GM20431 (cell line): ENCODE measurements around the gene IST1.
"Not testable (repeated sequence)": the region's sequence is repeated elsewhere in the genome, so short reads cannot be mapped to it uniquely, and the experiment has no call there.

Source experiments
- in situ Hi-C: fragments of 300-500 bp; cut with MseI, MboI; formaldehyde crosslinking; loops from one replicate; pipeline ENCODE4 v1.15.0; 2020; ENCODE audit warnings: low sequenced_read_pairs; ENCODE audit not compliant: unreplicated experiment

Gene IST1

GRCh38 chr16:71894921-71895678 is at the start of gene IST1:
IST1 (plus strand) TSS chr16:71895531; CDS start chr16:71915641, 20,110 bp downstream.
- in situ Hi-C loops = no loop called here

- in situ Hi-C loops = no loop called here
These were observed 49.5 kb upstream of the IST1 start, which contains the start of gene ATXN1L for GRCh38 chr16:71845639-71846430. ATXN1L (plus strand) TSS chr16:71845976; CDS start chr16:71849741, 3,765 bp downstream.

DNA sequence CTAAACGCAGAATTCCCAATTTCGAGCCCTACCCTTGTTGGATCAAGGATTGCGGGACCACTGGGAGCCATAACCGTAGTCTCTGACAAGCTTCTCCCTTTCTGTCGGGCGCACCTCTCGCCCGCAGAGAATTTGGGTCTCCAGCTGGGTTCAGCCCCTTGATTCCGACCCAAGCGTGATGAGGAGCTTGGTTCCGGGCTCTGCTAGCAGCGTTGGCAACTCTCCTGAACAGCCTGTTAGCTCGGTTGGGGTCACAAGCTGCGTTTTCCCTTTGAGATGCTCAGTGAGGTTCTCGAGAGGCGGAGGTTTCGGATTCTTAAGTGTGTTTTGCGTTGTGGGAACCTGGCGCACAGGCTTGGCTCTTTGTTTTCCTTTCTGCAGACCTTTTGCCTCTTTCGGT is 48.9 kb upstream of the IST1 start:
- in situ Hi-C loops = no loop called here

DNA sequence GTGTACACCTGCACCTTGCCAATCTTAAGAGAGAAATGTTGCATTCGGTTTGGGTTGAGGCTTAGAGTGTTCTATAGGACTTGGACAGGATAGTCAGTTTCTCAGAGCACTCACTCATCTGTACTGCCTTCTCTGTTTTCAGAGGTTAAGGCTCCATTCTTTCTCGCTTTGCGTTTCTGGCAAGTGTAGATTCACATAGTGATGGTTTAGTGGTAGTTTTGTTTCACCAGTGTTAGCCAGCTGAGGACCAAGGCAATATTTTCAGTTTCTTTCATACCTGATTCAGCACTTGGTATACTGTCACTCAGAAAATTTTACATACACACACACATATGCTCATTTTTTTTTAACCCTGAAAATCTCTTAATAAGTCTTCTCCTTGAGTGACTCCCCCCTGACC is 48.2 kb upstream of the IST1 start:
- in situ Hi-C loops = no loop called here

DNA sequence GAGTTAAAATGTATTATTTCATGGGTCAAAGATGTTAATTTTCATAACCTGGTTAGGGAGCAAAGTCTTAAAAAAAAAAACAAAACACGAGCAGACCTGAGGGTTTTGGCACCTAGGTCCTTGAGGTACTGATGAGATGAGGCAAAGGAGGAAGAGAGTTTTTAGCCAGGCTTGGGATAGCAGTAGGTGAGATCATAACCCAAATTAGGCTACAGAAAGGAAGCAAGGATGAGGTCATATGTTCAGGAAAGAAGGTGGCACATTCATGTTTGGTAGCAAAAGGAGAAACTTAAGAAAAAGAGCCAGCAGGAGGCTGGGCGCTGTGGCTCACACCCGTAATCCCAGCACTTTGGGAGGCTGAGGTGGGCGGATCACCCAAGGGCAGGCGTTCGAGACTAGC is 46.7 kb upstream of the IST1 start:
- in situ Hi-C loops = no loop called here

- in situ Hi-C loops = no loop called here
These were observed 43.6 kb upstream of the IST1 start for GRCh38 chr16:71851746-71852145.

GRCh38 chr16:71852158-71852557 is 43.2 kb upstream of the IST1 start:
- in situ Hi-C loops = no loop called here

DNA sequence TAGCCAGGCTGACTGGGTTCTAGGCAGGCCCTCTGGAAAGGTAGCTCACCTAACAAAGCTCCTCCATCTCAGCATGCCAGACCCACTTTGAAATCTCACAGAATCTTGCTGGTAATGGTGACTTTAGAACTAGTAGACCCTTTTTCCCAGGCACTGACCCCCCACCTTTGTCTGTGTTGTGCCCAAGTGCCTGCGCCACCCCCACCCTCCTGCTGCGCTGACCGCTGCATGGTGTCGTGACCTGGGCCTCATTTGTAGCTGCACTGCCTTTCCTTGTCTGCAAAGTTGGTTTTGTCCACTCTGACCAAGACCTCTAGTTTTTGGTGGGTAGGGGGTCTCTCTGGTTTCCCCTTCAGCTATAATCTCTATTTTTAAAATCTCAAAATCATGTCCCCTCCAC is 42.8 kb upstream of the IST1 start:
- in situ Hi-C loops = no loop called here

GRCh38 chr16:71853413-71853812 is 41.9 kb upstream of the IST1 start:
- in situ Hi-C loops = no loop called here

GRCh38 chr16:71854369-71854948 is 40.9 kb upstream of the IST1 start:
- in situ Hi-C loops = no loop called here

- in situ Hi-C loops = no loop called here
These were observed 39.2 kb upstream of the IST1 start for GRCh38 chr16:71855937-71856662.

DNA sequence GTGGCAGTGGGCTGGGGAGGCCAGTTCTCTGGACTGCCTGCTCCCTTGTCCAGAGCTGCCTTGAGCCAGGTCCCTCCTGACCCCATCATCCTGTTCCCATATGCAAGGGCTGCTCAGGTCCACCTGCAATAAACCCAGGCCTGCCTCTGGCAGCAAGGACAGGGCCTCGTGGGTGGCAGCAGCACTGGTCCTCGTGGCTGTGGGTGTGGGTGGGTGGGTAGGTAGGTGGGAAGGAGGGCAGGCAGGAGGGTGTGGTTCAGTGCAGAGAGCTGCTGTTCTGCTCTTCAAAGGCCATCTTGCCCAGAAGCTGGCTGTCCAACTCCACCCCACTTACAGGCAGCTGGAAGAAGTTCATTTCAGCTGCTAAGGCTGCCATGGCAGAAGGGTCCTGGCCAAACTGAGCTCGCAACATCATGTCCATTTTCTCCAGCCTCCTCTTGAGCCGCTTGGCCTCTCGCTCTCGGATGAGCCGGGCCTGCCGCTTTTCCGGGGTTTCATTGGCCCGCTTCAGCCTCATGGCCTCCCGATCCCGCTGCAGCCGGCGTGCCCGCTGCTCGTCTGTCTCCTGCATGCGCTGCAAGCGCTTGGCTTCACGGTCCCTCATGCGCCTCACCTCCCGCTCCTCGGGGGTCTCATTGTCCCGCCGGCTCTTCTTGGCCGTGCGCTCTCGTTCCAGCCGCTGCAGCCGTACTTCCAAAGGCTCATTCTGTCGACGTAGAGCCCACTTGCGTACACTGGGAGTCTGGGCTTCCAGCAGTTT is 35.4 kb upstream of the IST1 start:
- in situ Hi-C loops = no loop called here

- in situ Hi-C loops = no loop called here
These were observed 31.3 kb upstream of the IST1 start for GRCh38 chr16:71863995-71864394.

GRCh38 chr16:71865173-71865863 is 30.0 kb upstream of the IST1 start:
- in situ Hi-C loops = no loop called here

- in situ Hi-C loops = not testable (repeated sequence)
These were observed 28.2 kb upstream of the IST1 start for GRCh38 chr16:71867175-71867574.

DNA sequence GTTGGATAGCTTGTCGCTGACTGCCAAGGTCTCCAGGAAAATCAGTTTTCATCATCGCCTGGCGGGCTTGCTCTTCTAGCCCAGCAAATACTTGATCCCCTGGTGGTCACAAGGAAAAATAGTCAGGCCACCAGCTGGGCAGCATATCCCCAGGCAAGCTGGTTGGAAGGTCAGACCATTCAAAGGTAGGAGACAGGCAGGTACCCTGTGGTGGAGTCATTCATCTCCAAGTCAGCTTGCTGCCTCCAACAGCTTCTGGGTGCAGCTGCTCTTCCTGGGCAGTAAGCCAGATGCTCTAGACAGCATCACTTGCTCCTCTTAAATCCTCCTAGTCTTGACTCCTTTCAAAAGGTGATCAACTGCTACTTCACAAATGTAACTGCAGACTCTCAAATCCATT is 27.4 kb upstream of the IST1 start:
- in situ Hi-C loops = no loop called here

GRCh38 chr16:71869089-71869488 is 26.2 kb upstream of the IST1 start:
- in situ Hi-C loops = no loop called here

DNA sequence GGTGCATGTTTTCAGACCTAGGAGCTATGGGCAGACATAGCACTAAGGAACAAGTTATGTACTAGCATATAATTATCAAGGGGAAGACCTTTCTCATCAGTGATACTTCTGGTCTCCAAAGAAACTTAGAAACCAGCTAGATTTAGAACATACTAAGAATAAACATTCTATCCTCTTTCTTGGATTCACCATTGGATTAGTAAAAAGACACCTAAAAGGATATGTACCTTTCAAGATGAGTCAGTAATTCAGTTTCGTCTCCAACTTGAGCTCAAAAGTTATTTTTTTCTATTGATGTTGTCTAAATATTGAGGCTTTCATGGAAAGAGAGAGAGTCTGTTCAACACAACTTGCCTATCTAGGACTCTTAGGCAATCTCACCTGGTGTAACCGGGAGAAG is 24.5 kb upstream of the IST1 start:
- in situ Hi-C loops = no loop called here

- in situ Hi-C loops = no loop called here
These were observed 22.1 kb upstream of the IST1 start for GRCh38 chr16:71873199-71873598.
